Vagina (tissue), 2 donors: ENCODE results near the gene FEV. TPM values are rescaled to one million over a fixed set of nuclear protein-coding genes. Genes with fewer than 3 reads are reported as not detected.
A peak's percentile ranks its signal among the peaks of the same experiment; 100 is the strongest.

Experiments
- DNase-seq, 2 donors: peaks; one replicate each; pipeline ENCODE4 v3.0.0-alpha.2; 2017; ENCODE audit errors: extremely low spot score in 2 of 2
- H3K27ac ChIP-seq: fragments of 200-600 bp; sonication (generic); one replicate; pipeline ENCODE4 v1.5.1; 2019
- H3K27me3 ChIP-seq: fragments of 200-600 bp; sonication (generic); one replicate; pipeline ENCODE4 v1.5.1; 2019
- H3K36me3 ChIP-seq, 2 donors: fragments of 200-600 bp; sonication (generic); one replicate each; pipeline ENCODE4 v1.5.1; 2017 to 2019
- H3K4me1 ChIP-seq: fragments of 200-600 bp; sonication (generic); one replicate; pipeline ENCODE4 v1.5.1; 2019
- H3K4me3 ChIP-seq, 2 donors: fragments of 200-600 bp; sonication (generic); 1 replicate in 1 of 2; 2 replicates in 1 of 2; pipeline ENCODE4 v1.5.1; 2016 to 2019
- H3K9me3 ChIP-seq: fragments of 200-600 bp; sonication (generic); one replicate; pipeline ENCODE4 v1.5.1; 2019
- CTCF ChIP-seq, 3 experiments: fragments of 450-650 bp in 2 of 3; fragments of 200-600 bp in 1 of 3; sonication (generic) in 1 of 3; IDR thresholded peaks; one replicate each; pipeline ENCODE4 v1.5.1; 2017 to 2019; ENCODE audit warnings: antibody characterized with exemption in 3 of 3, mild to moderate bottlenecking in 2 of 3, moderate library complexity in 2 of 3
- POLR2A ChIP-seq, 2 donors: fragments of 450-650 bp; IDR thresholded peaks; one replicate each; pipeline ENCODE4 v1.6.1; 2017; ENCODE audit warnings: antibody characterized with exemption in 2 of 2, mild to moderate bottlenecking in 2 of 2, moderate library complexity in 2 of 2
- POLR2AphosphoS5 ChIP-seq, 2 donors: sonication (generic); formaldehyde crosslinking; IDR thresholded peaks; one replicate each; pipeline ENCODE4 v1.9.0; 2017; ENCODE audit warnings: antibody characterized with exemption in 2 of 2, mild to moderate bottlenecking in 2 of 2, low read depth in 1 of 2; ENCODE audit not compliant: insufficient read depth in 1 of 2
- intact Hi-C: fragments of 100-400 bp; cut with DNase I; formaldehyde crosslinking; loops from one replicate; pipeline ENCODE4 v1.15.1; 2023
- total RNA-seq: library from RNA; depleted of rRNA; stranded (reverse); fragments of >200 nt; gene quantifications from one replicate; pipeline ENCODE4 v1.2.3, GENCODE V29; 2016

FEV gene
- total RNA-seq, 1 donor from 2014 or later: not detected

- peaks cover 8% of the 10 kb centered on the region for H3K4me1 ChIP-seq
- no peak for TF ChIP-seq POLR2A (IDR thresholded peaks at IDR 0.05)
- no peak for TF ChIP-seq CTCF (IDR thresholded peaks at IDR 0.05)
- no peak for TF ChIP-seq POLR2AphosphoS5 (IDR thresholded peaks at IDR 0.05; ENCODE audit: insufficient read depth in 1 of 2, low read depth in 1 of 2)
- peak in 1 of 2 donors; percentile 70 for DNase-seq
- peaks cover 9% of the 10 kb centered on the region for H3K27me3 ChIP-seq
- H3K27ac ChIP-seq: no peak overlapping the region
- H3K9me3 ChIP-seq: no peaks in the 10 kb centered on the region
- H3K36me3 ChIP-seq: no peaks in the 10 kb centered on the region
- intact Hi-C loops: no loop called here
- no peak overlapping the region for H3K4me3 ChIP-seq
These were observed 21.4 kb downstream of the FEV start for GRCh38 chr2:218963601-218964000.

GRCh38 chr2:218962859-218963492 is 22.0 kb downstream of the FEV start:
- peaks cover 8% of the 10 kb centered on the region for H3K4me1 ChIP-seq
- peaks cover 9% of the 10 kb centered on the region for H3K27me3 ChIP-seq
- intact Hi-C loops: no loop called here
- no peaks in the 10 kb centered on the region for H3K36me3 ChIP-seq
- peak in 1 of 2 donors; percentile 90 for DNase-seq
- no peak overlapping the region for H3K4me3 ChIP-seq
- TF ChIP-seq CTCF (IDR thresholded peaks at IDR 0.05) (no peak), POLR2AphosphoS5 (IDR thresholded peaks at IDR 0.05; ENCODE audit: insufficient read depth in 1 of 2, low read depth in 1 of 2) (no peak), POLR2A (IDR thresholded peaks at IDR 0.05) (no peak)
- no peak overlapping the region for H3K27ac ChIP-seq
- H3K9me3 ChIP-seq: no peaks in the 10 kb centered on the region

GRCh38 chr2:218961651-218962570 is 23.1 kb downstream of the FEV start:
- no peak overlapping the region for H3K27ac ChIP-seq
- DNase-seq: peak in 1 of 2 donors; percentile 67

GRCh38 chr2:218961229-218961628 is 23.8 kb downstream of the FEV start:
- Histone ChIP-seq H3K27ac (no peak overlapping the region), H3K36me3 (no peaks in the 10 kb centered on the region), H3K9me3 (no peaks in the 10 kb centered on the region), H3K4me1 (peaks cover 8% of the 10 kb centered on the region), H3K4me3 (no peak overlapping the region), H3K27me3 (peaks cover 9% of the 10 kb centered on the region)
- intact Hi-C loops: no loop called here
- TF ChIP-seq POLR2A (IDR thresholded peaks at IDR 0.05): no peak
- TF ChIP-seq CTCF (IDR thresholded peaks at IDR 0.05): no peak
- no peak for TF ChIP-seq POLR2AphosphoS5 (IDR thresholded peaks at IDR 0.05; ENCODE audit: insufficient read depth in 1 of 2, low read depth in 1 of 2)
- peak in 1 of 2 donors; percentile 37 for DNase-seq

More at GRCh38 chr2:218961651-218962570, 23.1 kb downstream of the FEV start:
- Histone ChIP-seq H3K4me1 (peaks cover 8% of the 10 kb centered on the region), H3K27me3 (peaks cover 9% of the 10 kb centered on the region), H3K36me3 (no peaks in the 10 kb centered on the region), H3K9me3 (no peaks in the 10 kb centered on the region), H3K4me3 (no peak overlapping the region)
- TF ChIP-seq POLR2A (IDR thresholded peaks at IDR 0.05): no peak
- no peak for TF ChIP-seq POLR2AphosphoS5 (IDR thresholded peaks at IDR 0.05; ENCODE audit: insufficient read depth in 1 of 2, low read depth in 1 of 2)
- no peak for TF ChIP-seq CTCF (IDR thresholded peaks at IDR 0.05)
- intact Hi-C loops: no loop called here
